ENCODE measurements around the gene NKAIN2. TPM values are rescaled to one million over a fixed set of nuclear protein-coding genes. Genes with fewer than 3 reads are reported as not detected.
A peak's percentile ranks its signal among the peaks of the same experiment; 100 is the strongest.

Gene NKAIN2
- polyA plus RNA-seq, 1 of the 3 experiments (the other 2 are of a cell fraction) = not detected

GRCh38 chr6:123802697-123803503, 765 bp upstream of the NKAIN2 start (continued):
- TF ChIP-seq ZBTB33 (IDR thresholded peaks at IDR 0.05; ENCODE audit: borderline replicate concordance, low read depth) (no peak), CTCF (IDR thresholded peaks at IDR 0.05) (peak; percentile 87)

GRCh38 chr6:123804014-123804786, 535 bp downstream of the NKAIN2 start:
- H2AFZ ChIP-seq (ENCODE audit: low read depth) = no peak overlapping the region
- H3K4me1 ChIP-seq (ENCODE audit: control insufficient read depth in 1 of 2, insufficient read depth in 2 of 2, low read depth in 1 of 2, low read length in 1 of 2) = no peaks in the 10 kb centered on the region; a peak in 1 of 4 replicates
- H3K4me3 ChIP-seq (ENCODE audit: low read depth in 2 of 2, low read length in 1 of 2) = peak overlapping the region in 1 of 2 experiments; percentile 29; a peak in 2 of 4 replicates
- no peak overlapping the region for H3K9ac ChIP-seq
- H3K27me3 ChIP-seq (ENCODE audit: insufficient read depth) = peaks cover 34% of the 10 kb centered on the region
- no peaks in the 10 kb centered on the region for H4K20me1 ChIP-seq (ENCODE audit: insufficient read depth)
- WGBS (ENCODE audit: low lambda C conversion rate) = under 1% methylated on average over 20 of the region's 25 CpGs
- no peaks in the 10 kb centered on the region for H3K9me3 ChIP-seq
- H3K9me2 ChIP-seq = no peaks in the 10 kb centered on the region
- no peak for DNase-seq
- TF ChIP-seq RCOR1 (IDR thresholded peaks at IDR 0.05; ENCODE audit: low read length) = no peak
- TF ChIP-seq RAD21 (IDR thresholded peaks at IDR 0.05; ENCODE audit: low read length) = no peak
- TF ChIP-seq EZH2phosphoT487 (IDR thresholded peaks at IDR 0.05; ENCODE audit: borderline replicate concordance, low read depth) = no peak
- no peak for TF ChIP-seq CHD2 (IDR thresholded peaks at IDR 0.05; ENCODE audit: low read length, partially characterized antibody)
- TF ChIP-seq MEF2A (IDR thresholded peaks at IDR 0.05; ENCODE audit: borderline replicate concordance, low read depth) = no peak
- TF ChIP-seq, protein P1, sequence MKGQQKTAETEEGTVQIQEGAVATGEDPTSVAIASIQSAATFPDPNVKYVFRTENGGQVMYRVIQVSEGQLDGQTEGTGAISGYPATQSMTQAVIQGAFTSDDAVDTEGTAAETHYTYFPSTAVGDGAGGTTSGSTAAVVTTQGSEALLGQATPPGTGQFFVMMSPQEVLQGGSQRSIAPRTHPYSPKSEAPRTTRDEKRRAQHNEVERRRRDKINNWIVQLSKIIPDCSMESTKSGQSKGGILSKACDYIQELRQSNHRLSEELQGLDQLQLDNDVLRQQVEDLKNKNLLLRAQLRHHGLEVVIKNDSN (IDR thresholded peaks at IDR 0.05; ENCODE audit: borderline replicate concordance, low read depth) = no peak
- no peak for TF ChIP-seq USF2 (IDR thresholded peaks at IDR 0.05; ENCODE audit: borderline replicate concordance, low read depth, low read length)
- no peak for TF ChIP-seq JUND (IDR thresholded peaks at IDR 0.05)
- TF ChIP-seq, protein P2, sequence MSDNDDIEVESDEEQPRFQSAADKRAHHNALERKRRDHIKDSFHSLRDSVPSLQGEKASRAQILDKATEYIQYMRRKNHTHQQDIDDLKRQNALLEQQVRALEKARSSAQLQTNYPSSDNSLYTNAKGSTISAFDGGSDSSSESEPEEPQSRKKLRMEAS (IDR thresholded peaks at IDR 0.05; ENCODE audit: low read depth) = no peak
- no peak for TF ChIP-seq REST (IDR thresholded peaks at IDR 0.05; ENCODE audit: low read depth, low read length)
- TF ChIP-seq FOSL2 (IDR thresholded peaks at IDR 0.05; ENCODE audit: borderline replicate concordance, low read depth) = no peak
- TF ChIP-seq YY1 (IDR thresholded peaks at IDR 0.05; ENCODE audit: low read depth) = no peak
- TF ChIP-seq PBX3 (IDR thresholded peaks at IDR 0.05) = no peak
- no peak for TF ChIP-seq FOXM1 (IDR thresholded peaks at IDR 0.05; ENCODE audit: low read depth)
- no peak for TF ChIP-seq TAF1 (IDR thresholded peaks at IDR 0.05; ENCODE audit: borderline replicate concordance, low read depth, low read length)
- H3K27ac ChIP-seq (ENCODE audit: low read depth in 2 of 2, low read length in 1 of 2) = no peak overlapping the region
- ChIA-PET CTCF (interaction anchor here (0.6 kb wide), 1 partner anchor 1050 kb away, joined by 3 read pairs; no protein-coding TSS in a partner anchor), POLR2A (no interaction called here)
- no peaks in the 10 kb centered on the region for H3K36me3 ChIP-seq (replicated peaks in 1 of 2; ENCODE audit: control insufficient read depth in 1 of 2, insufficient read depth in 2 of 2, low read length in 1 of 2)
- no peaks in the 10 kb centered on the region for H3K79me2 ChIP-seq (ENCODE audit: insufficient read depth)
- no peak overlapping the region for H3K4me2 ChIP-seq
- no peaks in the 10 kb centered on the region for H3F3A ChIP-seq (replicated peaks; ENCODE audit: insufficient read depth)

Data from SK-N-SH (cell line).